ENCODE measurements around the gene TCF4. TPM values are rescaled to one million over a fixed set of nuclear protein-coding genes. Genes with fewer than 3 reads are reported as not detected.

The TCF4 gene
- total RNA-seq, 1 donor from 2014 or later, result 205 TPM

- Histone ChIP-seq H3K36me3 (ENCODE audit: control insufficient read depth in 3 of 3, insufficient read depth in 3 of 3, low read length in 3 of 3) (no peaks in the 10 kb centered on the region), H3K9ac (ENCODE audit: low read depth in 1 of 3, low read length in 3 of 3) (peak overlapping the region; percentile 45 to 75 (median 67)), H3K4me3 (ENCODE audit: low read length in 3 of 3) (peak overlapping the region; percentile 49 to 66 (median 64)), H3K27ac (ENCODE audit: low read depth, low read length) (peak overlapping the region; percentile 67), H3K27me3 (ENCODE audit: control insufficient read depth in 3 of 3, insufficient read depth in 3 of 3, low read length in 3 of 3) (no peaks in the 10 kb centered on the region), H3K9me3 (ENCODE audit: control insufficient read depth in 3 of 3, low read length in 3 of 3) (no peaks in the 10 kb centered on the region), H3K4me1 (ENCODE audit: control insufficient read depth in 3 of 3, insufficient read depth in 3 of 3, low read length in 3 of 3) (peaks cover 16 to 55% (median 25%) of the 10 kb centered on the region in 3 donors)
Observed at GRCh38 chr18:55401638-55402191, 186.3 kb downstream of the TCF4 start.

GRCh38 chr18:55400590-55401541 lies 187.1 kb downstream of the TCF4 start:
- peaks cover 17 to 54% (median 28%) of the 10 kb centered on the region in 3 donors for H3K4me1 ChIP-seq (ENCODE audit: control insufficient read depth in 3 of 3, insufficient read depth in 3 of 3, low read length in 3 of 3)
- H3K9ac ChIP-seq (ENCODE audit: low read depth in 1 of 3, low read length in 3 of 3), result peak overlapping the region; percentile 45 to 75 (median 67)
- peak overlapping the region; percentile 67 for H3K27ac ChIP-seq (ENCODE audit: low read depth, low read length)
- peak overlapping the region; percentile 49 to 66 (median 64) for H3K4me3 ChIP-seq (ENCODE audit: low read length in 3 of 3)
- H3K27me3 ChIP-seq (ENCODE audit: control insufficient read depth in 3 of 3, insufficient read depth in 3 of 3, low read length in 3 of 3), result no peaks in the 10 kb centered on the region
- no peaks in the 10 kb centered on the region for H3K9me3 ChIP-seq (ENCODE audit: control insufficient read depth in 3 of 3, low read length in 3 of 3)
- H3K36me3 ChIP-seq (ENCODE audit: control insufficient read depth in 3 of 3, insufficient read depth in 3 of 3, low read length in 3 of 3), result no peaks in the 10 kb centered on the region

GRCh38 chr18:55400081-55400480 lies 187.9 kb downstream of the TCF4 start:
- no peaks in the 10 kb centered on the region for H3K9me3 ChIP-seq (ENCODE audit: control insufficient read depth in 3 of 3, low read length in 3 of 3)
- H3K9ac ChIP-seq (ENCODE audit: low read depth in 1 of 3, low read length in 3 of 3), result peak overlapping the region in 1 of 3 donors; percentile 28
- no peaks in the 10 kb centered on the region for H3K36me3 ChIP-seq (ENCODE audit: control insufficient read depth in 3 of 3, insufficient read depth in 3 of 3, low read length in 3 of 3)
- no peaks in the 10 kb centered on the region for H3K27me3 ChIP-seq (ENCODE audit: control insufficient read depth in 3 of 3, insufficient read depth in 3 of 3, low read length in 3 of 3)
- peak overlapping the region in 1 of 3 donors; percentile 57 for H3K4me3 ChIP-seq (ENCODE audit: low read length in 3 of 3)
- peaks cover 9 to 46% (median 23%) of the 10 kb centered on the region in 3 donors for H3K4me1 ChIP-seq (ENCODE audit: control insufficient read depth in 3 of 3, insufficient read depth in 3 of 3, low read length in 3 of 3)
- no peak overlapping the region for H3K27ac ChIP-seq (ENCODE audit: low read depth, low read length)

GRCh38 chr18:55398858-55399257 lies 189.1 kb downstream of the TCF4 start:
- no peak overlapping the region for H3K9ac ChIP-seq (ENCODE audit: low read depth in 1 of 3, low read length in 3 of 3)
- peak overlapping the region in 1 of 3 donors; percentile 7 for H3K4me3 ChIP-seq (ENCODE audit: low read length in 3 of 3)
- H3K27ac ChIP-seq (ENCODE audit: low read depth, low read length), result no peak overlapping the region
- H3K9me3 ChIP-seq (ENCODE audit: control insufficient read depth in 3 of 3, low read length in 3 of 3), result no peaks in the 10 kb centered on the region
- no peaks in the 10 kb centered on the region for H3K36me3 ChIP-seq (ENCODE audit: control insufficient read depth in 3 of 3, insufficient read depth in 3 of 3, low read length in 3 of 3)
- H3K27me3 ChIP-seq (ENCODE audit: control insufficient read depth in 3 of 3, insufficient read depth in 3 of 3, low read length in 3 of 3), result no peaks in the 10 kb centered on the region
- H3K4me1 ChIP-seq (ENCODE audit: control insufficient read depth in 3 of 3, insufficient read depth in 3 of 3, low read length in 3 of 3), result peaks cover 4 to 40% (median 22%) of the 10 kb centered on the region in 3 donors

GRCh38 chr18:55396979-55397378 lies 191.0 kb downstream of the TCF4 start:
- no peaks in the 10 kb centered on the region for H3K36me3 ChIP-seq (ENCODE audit: control insufficient read depth in 3 of 3, insufficient read depth in 3 of 3, low read length in 3 of 3)
- no peaks in the 10 kb centered on the region for H3K27me3 ChIP-seq (ENCODE audit: control insufficient read depth in 3 of 3, insufficient read depth in 3 of 3, low read length in 3 of 3)
- no peak overlapping the region for H3K4me3 ChIP-seq (ENCODE audit: low read length in 3 of 3)
- H3K9me3 ChIP-seq (ENCODE audit: control insufficient read depth in 3 of 3, low read length in 3 of 3), result no peaks in the 10 kb centered on the region
- H3K4me1 ChIP-seq (ENCODE audit: control insufficient read depth in 3 of 3, insufficient read depth in 3 of 3, low read length in 3 of 3), result peaks cover 4 to 26% (median 20%) of the 10 kb centered on the region in 3 donors
- no peak overlapping the region for H3K27ac ChIP-seq (ENCODE audit: low read depth, low read length)
- H3K9ac ChIP-seq (ENCODE audit: low read depth in 1 of 3, low read length in 3 of 3), result no peak overlapping the region

GRCh38 chr18:55396267-55396905 lies 191.6 kb downstream of the TCF4 start:
- Histone ChIP-seq H3K4me1 (ENCODE audit: control insufficient read depth in 3 of 3, insufficient read depth in 3 of 3, low read length in 3 of 3) (peaks cover 4 to 22% (median 15%) of the 10 kb centered on the region in 3 donors), H3K9me3 (ENCODE audit: control insufficient read depth in 3 of 3, low read length in 3 of 3) (no peaks in the 10 kb centered on the region), H3K27ac (ENCODE audit: low read depth, low read length) (no peak overlapping the region), H3K27me3 (ENCODE audit: control insufficient read depth in 3 of 3, insufficient read depth in 3 of 3, low read length in 3 of 3) (no peaks in the 10 kb centered on the region), H3K36me3 (ENCODE audit: control insufficient read depth in 3 of 3, insufficient read depth in 3 of 3, low read length in 3 of 3) (no peaks in the 10 kb centered on the region), H3K9ac (ENCODE audit: low read depth in 1 of 3, low read length in 3 of 3) (no peak overlapping the region), H3K4me3 (ENCODE audit: low read length in 3 of 3) (no peak overlapping the region)

- no peaks in the 10 kb centered on the region for H3K36me3 ChIP-seq (ENCODE audit: control insufficient read depth in 3 of 3, insufficient read depth in 3 of 3, low read length in 3 of 3)
- no peaks in the 10 kb centered on the region for H3K9me3 ChIP-seq (ENCODE audit: control insufficient read depth in 3 of 3, low read length in 3 of 3)
- no peak overlapping the region for H3K4me3 ChIP-seq (ENCODE audit: low read length in 3 of 3)
- H3K27me3 ChIP-seq (ENCODE audit: control insufficient read depth in 3 of 3, insufficient read depth in 3 of 3, low read length in 3 of 3), result no peaks in the 10 kb centered on the region
- H3K4me1 ChIP-seq (ENCODE audit: control insufficient read depth in 3 of 3, insufficient read depth in 3 of 3, low read length in 3 of 3), result peaks cover 4 to 21% (median 14%) of the 10 kb centered on the region in 3 donors
- no peak overlapping the region for H3K27ac ChIP-seq (ENCODE audit: low read depth, low read length)
- no peak overlapping the region for H3K9ac ChIP-seq (ENCODE audit: low read depth in 1 of 3, low read length in 3 of 3)
Observed at GRCh38 chr18:55395799-55396198, 192.2 kb downstream of the TCF4 start.

- Histone ChIP-seq H3K4me3 (ENCODE audit: low read length in 3 of 3) (no peak overlapping the region), H3K27ac (ENCODE audit: low read depth, low read length) (no peak overlapping the region), H3K27me3 (ENCODE audit: control insufficient read depth in 3 of 3, insufficient read depth in 3 of 3, low read length in 3 of 3) (no peaks in the 10 kb centered on the region), H3K9ac (ENCODE audit: low read depth in 1 of 3, low read length in 3 of 3) (no peak overlapping the region), H3K36me3 (ENCODE audit: control insufficient read depth in 3 of 3, insufficient read depth in 3 of 3, low read length in 3 of 3) (peaks cover 0 to 4% (median 0%) of the 10 kb centered on the region in 3 donors), H3K9me3 (ENCODE audit: control insufficient read depth in 3 of 3, low read length in 3 of 3) (no peaks in the 10 kb centered on the region), H3K4me1 (ENCODE audit: control insufficient read depth in 3 of 3, insufficient read depth in 3 of 3, low read length in 3 of 3) (peaks cover 3 to 19% (median 11%) of the 10 kb centered on the region in 3 donors)
Observed at GRCh38 chr18:55390898-55391297, 197.1 kb downstream of the TCF4 start.

GRCh38 chr18:55387139-55387984 lies 200.6 kb downstream of the TCF4 start:
- H3K27ac ChIP-seq (ENCODE audit: low read depth, low read length), result peak overlapping the region; percentile 54
- H3K9me3 ChIP-seq (ENCODE audit: control insufficient read depth in 3 of 3, low read length in 3 of 3), result no peaks in the 10 kb centered on the region
- H3K4me1 ChIP-seq (ENCODE audit: control insufficient read depth in 3 of 3, insufficient read depth in 3 of 3, low read length in 3 of 3), result peaks cover 3 to 22% (median 11%) of the 10 kb centered on the region in 3 donors
- H3K4me3 ChIP-seq (ENCODE audit: low read length in 3 of 3), result peak overlapping the region in 1 of 3 donors; percentile 3
- H3K36me3 ChIP-seq (ENCODE audit: control insufficient read depth in 3 of 3, insufficient read depth in 3 of 3, low read length in 3 of 3), result peaks cover 0 to 4% (median 0%) of the 10 kb centered on the region in 3 donors
- no peak overlapping the region for H3K9ac ChIP-seq (ENCODE audit: low read depth in 1 of 3, low read length in 3 of 3)
- H3K27me3 ChIP-seq (ENCODE audit: control insufficient read depth in 3 of 3, insufficient read depth in 3 of 3, low read length in 3 of 3), result no peaks in the 10 kb centered on the region
